Pancreas (tissue), 10 donors: Measurements from ENCODE around the gene ADCY7. TPM values are rescaled to one million over a fixed set of nuclear protein-coding genes. Genes with fewer than 3 reads are reported as not detected.
A peak's percentile ranks its signal among the peaks of the same experiment; 100 is the strongest.

Experiments used
- ATAC-seq, 4 donors: fragments of 200-7000 bp; cut with Tn5 transposase; one replicate each; pipeline versions ENCODE4 v1.8.0 to v1.9.1; 2020; ENCODE audit warnings: mild to moderate bottlenecking in 4 of 4, moderate library complexity in 4 of 4
- DNase-seq, 6 donors: peaks; one replicate each; pipeline ENCODE4 v3.0.0-alpha.2; 2020
- FAIRE-seq: peaks from 2 replicates; lab custom pipeline; 2012; peaks lifted over from hg19 to GRCh38; lab: Jason Lieb, UNC
- H3K27ac ChIP-seq, 4 donors: fragments of 200-600 bp; sonication (generic); 1 replicate in 3 of 4; 2 replicates in 1 of 4; pipeline versions ENCODE4 v1.5.0 to v1.8.0; 2020
- H3K27me3 ChIP-seq, 4 donors: fragments of 200-600 bp; one replicate each; pipeline ENCODE4 v1.8.0; 2021
- H3K36me3 ChIP-seq, 3 donors: fragments of 200-600 bp; sonication (generic) in 1 of 3; one replicate each; pipeline versions ENCODE4 v1.5.0 to v1.8.0; 2020 to 2021
- H3K4me1 ChIP-seq, 3 donors: fragments of 200-600 bp; one replicate each; pipeline ENCODE4 v1.8.0; 2021
- H3K4me3 ChIP-seq, 4 donors: fragments of 200-600 bp; sonication (generic) in 2 of 4; one replicate each; pipeline versions ENCODE4 v1.5.0 to v1.8.0; 2020 to 2021
- H3K9me3 ChIP-seq, 4 donors: fragments of 200-600 bp; one replicate each; pipeline ENCODE4 v1.8.0; 2021
- CTCF ChIP-seq, 4 donors: fragments of 200-600 bp; sonication (generic) in 3 of 4; IDR thresholded peaks; one replicate each; pipeline versions ENCODE4 v1.5.0 to v1.8.0; 2021; ENCODE audit warnings: antibody characterized with exemption in 4 of 4
- WGBS, 2 donors: extraction: QIAGEN DNeasy Blood & Tissue Kit; methylation state at CpG; one replicate each; pipeline ENCODE4 v1.1.7; 2013; 5-methylcytosine and 5-hydroxymethylcytosine counted together
- intact Hi-C, 3 donors: fragments of 100-400 bp; cut with DNase I; formaldehyde crosslinking; loops; one replicate each; pipeline versions ENCODE4 v1.11.1 to v1.14.2; 2022
- polyA plus RNA-seq, 2 donors: library from polyadenylated mRNA; stranded (reverse); fragments of 200-250 nt; gene quantifications; one replicate each; pipeline ENCODE4 v1.2.3, GENCODE V29; 2013
- total RNA-seq, 6 donors: library from RNA; stranded (reverse); fragmentation: NEBNext Ultra II Directional in 4 of 6; extraction: Animal tissue kit (Norgen Biotek cat#: 25700) in 4 of 6; gene quantifications; one replicate each; pipeline versions ENCODE4 v1.2.1 to v1.2.4, GENCODE V29; 2021 to 2023
- donor health status: healthy with polysubstance abuse.
- donor health status: DM: no; HTN: no; CAD: no; lungs with moderate emphysema.
- donor health status: DM: no; HTN: no; CAD: no.
- donor health status: control.
- donor health status: control.
- donor health status: Bipolar disorder and iron deficiency.
- donor health status: DM: yes; HTN: yes; CAD: no.
- donor health status: DM: no; HTN: no; CAD: no.
- donor health status: DM: no; HTN: no; CAD: no.
- donor health status: DM: yes; HTN: yes; CAD: no.

Gene ADCY7
- total and polyA plus RNA-seq, 8 donors, result 1.9 to 21.1 (median 4.3) TPM

GRCh38 chr16:50282955-50283631, 16.7 kb downstream of the ADCY7 start:
- DNase-seq, result peak in 1 of 6 donors; percentile 19
- H3K4me1 ChIP-seq, result no peaks in the 10 kb centered on the region
- no peak for FAIRE-seq
- no peak for ATAC-seq
- H3K27me3 ChIP-seq, result no peaks in the 10 kb centered on the region
- no peak for TF ChIP-seq CTCF (IDR thresholded peaks at IDR 0.05)
- H3K4me3 ChIP-seq, result no peak overlapping the region
- no peaks in the 10 kb centered on the region for H3K36me3 ChIP-seq
- 82 to 85% methylated on average over 9 of the region's 9 CpGs for WGBS, 2 donors
- H3K27ac ChIP-seq, result peak overlapping the region in 1 of 4 donors; percentile 21
- intact Hi-C loops, result no loop called here
- H3K9me3 ChIP-seq, result no peaks in the 10 kb centered on the region

- Histone ChIP-seq H3K4me1 (no peaks in the 10 kb centered on the region), H3K27me3 (no peaks in the 10 kb centered on the region), H3K9me3 (no peaks in the 10 kb centered on the region), H3K4me3 (no peak overlapping the region), H3K36me3 (no peaks in the 10 kb centered on the region), H3K27ac (no peak overlapping the region)
- TF ChIP-seq CTCF (IDR thresholded peaks at IDR 0.05), result no peak
- DNase-seq, result peak in 1 of 6 donors; percentile 75
- intact Hi-C loops, result no loop called here
- FAIRE-seq, result no peak
- ATAC-seq, result peak in 3 of 4 donors; percentile 32 to 43 (median 39)
- 58 to 61% methylated on average over 14 of the region's 14 CpGs for WGBS, 2 donors
Observed at GRCh38 chr16:50284131-50284911, 18.0 kb downstream of the ADCY7 start.

- intact Hi-C loops, result no loop called here
- ATAC-seq (no peak), DNase-seq (peak in 1 of 6 donors; percentile 50), FAIRE-seq (no peak)
- H3K9me3 ChIP-seq, result no peaks in the 10 kb centered on the region
- no peak for TF ChIP-seq CTCF (IDR thresholded peaks at IDR 0.05)
- no peaks in the 10 kb centered on the region for H3K27me3 ChIP-seq
- no peak overlapping the region for H3K4me3 ChIP-seq
- WGBS, 2 donors, result 63 to 64% methylated on average over 5 of the region's 5 CpGs
- no peaks in the 10 kb centered on the region for H3K36me3 ChIP-seq
- H3K4me1 ChIP-seq, result no peaks in the 10 kb centered on the region
- H3K27ac ChIP-seq, result no peak overlapping the region
Observed at GRCh38 chr16:50285406-50286003, 19.2 kb downstream of the ADCY7 start.

GRCh38 chr16:50286681-50287080, 20.3 kb downstream of the ADCY7 start:
- intact Hi-C loops, result no loop called here
- Histone ChIP-seq H3K9me3 (no peaks in the 10 kb centered on the region), H3K36me3 (no peaks in the 10 kb centered on the region), H3K4me1 (no peaks in the 10 kb centered on the region), H3K27ac (no peak overlapping the region), H3K4me3 (no peak overlapping the region), H3K27me3 (no peaks in the 10 kb centered on the region)
- FAIRE-seq (no peak), ATAC-seq (no peak), DNase-seq (no peak)
- 89 to 100% methylated on average over 3 of the region's 3 CpGs for WGBS, 2 donors
- TF ChIP-seq CTCF (IDR thresholded peaks at IDR 0.05), result no peak
